HUES48 (cell line): ENCODE measurements around the gene RXFP2.

Source experiments
- H3K27ac ChIP-seq: one replicate; pipeline ENCODE4 v1.7.0; 2013; ENCODE audit warnings: low read depth, low read length, inconsistent platforms
- H3K27me3 ChIP-seq: 2 replicates; pipeline ENCODE4 v1.6.1; 2013; ENCODE audit warnings: mild to moderate bottlenecking, low read length; ENCODE audit not compliant: control insufficient read depth, insufficient read depth
- H3K36me3 ChIP-seq: 2 replicates; pipeline ENCODE4 v1.6.1; 2013; ENCODE audit warnings: low read length; ENCODE audit not compliant: control insufficient read depth, insufficient read depth
- H3K4me1 ChIP-seq: 2 replicates; pipeline ENCODE4 v1.6.1; 2013; ENCODE audit warnings: mild to moderate bottlenecking, low read length; ENCODE audit not compliant: control insufficient read depth, insufficient read depth
- H3K4me3 ChIP-seq: 2 replicates; pipeline ENCODE4 v1.5.1; 2013; ENCODE audit warnings: mild to moderate bottlenecking, low read depth, low read length
- H3K9ac ChIP-seq: 2 replicates; pipeline ENCODE4 v1.6.1; 2013; ENCODE audit warnings: mild to moderate bottlenecking, low read depth, low read length, moderate library complexity
- H3K9me3 ChIP-seq: 2 replicates; pipeline ENCODE4 v1.6.1; 2013; ENCODE audit warnings: low read length; ENCODE audit not compliant: control insufficient read depth, insufficient read depth

The RXFP2 gene

DNA sequence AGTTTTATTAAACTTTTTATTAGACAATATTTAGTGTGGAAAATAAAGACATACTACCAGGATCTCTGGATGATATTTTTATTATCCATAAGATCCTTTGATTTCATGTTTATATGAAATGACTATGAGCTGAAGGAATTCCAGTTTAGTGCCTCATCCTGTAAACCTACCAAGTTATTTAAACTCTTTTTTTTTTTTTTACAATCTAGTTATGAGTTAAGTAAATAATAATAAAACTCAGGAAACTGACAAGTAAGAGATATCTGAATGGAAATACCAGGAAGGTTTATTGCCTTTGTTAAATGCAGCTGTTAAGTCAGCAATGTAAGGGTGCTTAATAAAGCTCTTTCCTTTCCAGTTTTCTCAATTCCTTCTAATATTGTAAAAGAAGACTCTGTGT is 53.9 kb downstream of the RXFP2 start:
- no peak overlapping the region for H3K4me3 ChIP-seq
- no peaks in the 10 kb centered on the region for H3K27me3 ChIP-seq
- no peak overlapping the region for H3K27ac ChIP-seq
- H3K36me3 ChIP-seq, result no peaks in the 10 kb centered on the region
- H3K9me3 ChIP-seq, result no peaks in the 10 kb centered on the region
- no peaks in the 10 kb centered on the region for H3K4me1 ChIP-seq
- H3K9ac ChIP-seq, result no peak overlapping the region

DNA sequence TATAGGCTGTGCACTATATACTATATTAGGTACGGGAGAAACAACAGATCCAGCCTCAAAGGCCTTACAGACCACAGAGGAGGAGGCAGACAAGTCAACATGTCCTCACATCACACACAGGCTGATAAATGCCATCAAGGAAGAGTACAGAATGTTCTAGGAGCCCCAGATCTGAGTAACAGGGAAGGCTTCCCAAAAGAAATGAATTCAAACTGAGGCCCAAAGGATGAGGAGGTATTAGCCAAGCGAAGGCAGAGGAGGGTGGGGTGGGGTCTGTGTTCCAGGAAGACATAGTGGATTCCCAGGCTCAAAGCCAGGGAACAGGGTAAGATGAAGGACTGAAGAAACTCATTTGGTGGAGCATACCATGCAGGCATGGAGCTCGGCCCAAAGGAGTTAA is 55.1 kb downstream of the RXFP2 start:
- no peak overlapping the region for H3K27ac ChIP-seq

DNA sequence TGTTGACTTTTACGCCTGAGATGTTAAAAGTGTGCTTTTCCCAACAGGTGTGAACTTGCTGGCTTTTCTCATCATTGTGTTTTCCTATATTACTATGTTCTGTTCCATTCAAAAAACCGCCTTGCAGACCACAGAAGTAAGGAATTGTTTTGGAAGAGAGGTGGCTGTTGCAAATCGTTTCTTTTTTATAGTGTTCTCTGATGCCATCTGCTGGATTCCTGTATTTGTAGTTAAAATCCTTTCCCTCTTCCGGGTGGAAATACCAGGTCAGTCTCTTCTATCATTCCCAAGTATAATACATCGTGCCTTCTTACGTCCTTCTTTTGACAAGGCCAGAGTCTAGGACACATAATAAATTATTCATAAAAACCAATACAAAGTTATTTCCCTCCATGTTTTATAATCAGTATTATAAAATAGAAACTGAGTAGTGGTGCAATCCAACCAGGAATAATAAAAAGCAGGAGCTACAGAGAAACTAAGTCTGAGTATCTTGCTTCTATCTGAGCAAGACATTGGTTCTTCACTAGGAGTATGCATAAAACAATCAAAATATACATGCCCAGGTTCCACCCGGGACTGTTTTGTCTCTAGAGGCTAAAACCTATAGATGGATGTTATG is 57.9 kb downstream of the RXFP2 start:
- H3K4me1 ChIP-seq, result no peaks in the 10 kb centered on the region
- no peak overlapping the region for H3K27ac ChIP-seq
- H3K9me3 ChIP-seq, result no peaks in the 10 kb centered on the region
- no peaks in the 10 kb centered on the region for H3K36me3 ChIP-seq
- H3K9ac ChIP-seq, result no peak overlapping the region
- H3K27me3 ChIP-seq, result no peaks in the 10 kb centered on the region
- no peak overlapping the region for H3K4me3 ChIP-seq

More for the DNA sequence above, 55.1 kb downstream of the RXFP2 start:
- no peaks in the 10 kb centered on the region for H3K9me3 ChIP-seq
- no peak overlapping the region for H3K4me3 ChIP-seq
- H3K4me1 ChIP-seq, result no peaks in the 10 kb centered on the region
- H3K9ac ChIP-seq, result no peak overlapping the region
- no peaks in the 10 kb centered on the region for H3K36me3 ChIP-seq
- H3K27me3 ChIP-seq, result no peaks in the 10 kb centered on the region

DNA sequence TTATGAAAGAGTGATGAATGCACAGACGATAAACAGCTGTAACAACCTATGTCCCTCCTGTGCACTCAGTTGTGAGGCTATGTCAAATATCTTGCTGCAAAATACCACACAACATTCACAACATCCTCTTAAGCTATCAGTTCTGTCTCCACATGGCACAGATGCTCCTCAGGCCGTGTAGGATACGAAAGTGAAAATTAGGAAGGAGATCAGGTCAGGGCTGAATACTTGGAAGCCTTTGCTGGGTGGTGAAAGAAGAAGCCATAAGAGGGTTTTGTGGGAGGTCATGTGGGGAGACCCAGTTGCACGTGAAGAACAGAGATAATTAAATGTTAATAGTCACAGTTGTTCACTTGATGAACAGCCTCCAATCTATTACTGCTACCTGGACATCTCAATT is 58.9 kb downstream of the RXFP2 start:
- no peaks in the 10 kb centered on the region for H3K9me3 ChIP-seq
- no peaks in the 10 kb centered on the region for H3K27me3 ChIP-seq
- no peak overlapping the region for H3K4me3 ChIP-seq
- H3K9ac ChIP-seq, result no peak overlapping the region
- no peaks in the 10 kb centered on the region for H3K36me3 ChIP-seq
- no peak overlapping the region for H3K27ac ChIP-seq
- H3K4me1 ChIP-seq, result no peaks in the 10 kb centered on the region

DNA sequence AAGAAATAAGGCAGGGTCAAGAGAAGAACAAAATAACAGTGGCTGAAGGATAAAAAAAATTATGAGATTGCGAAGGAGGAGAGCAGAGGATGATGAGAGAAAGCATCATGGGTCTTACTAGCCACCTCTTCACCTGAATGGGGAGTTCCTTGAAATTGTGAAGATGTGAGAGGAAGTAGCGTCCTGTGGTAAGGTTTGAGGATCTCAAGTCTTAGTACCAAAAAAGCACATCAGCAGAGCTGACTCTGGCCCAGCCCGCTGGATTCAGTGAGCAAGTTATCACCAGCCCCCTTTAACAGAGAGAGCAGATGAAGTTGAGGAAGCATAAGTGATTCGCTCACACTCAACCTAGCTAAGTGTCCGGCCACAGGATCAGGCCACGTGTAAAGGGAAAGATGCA is 61.8 kb downstream of the RXFP2 start:
- H3K36me3 ChIP-seq, result no peaks in the 10 kb centered on the region
- H3K9ac ChIP-seq, result no peak overlapping the region
- H3K27ac ChIP-seq, result no peak overlapping the region
- no peaks in the 10 kb centered on the region for H3K4me1 ChIP-seq
- H3K9me3 ChIP-seq, result no peaks in the 10 kb centered on the region
- no peaks in the 10 kb centered on the region for H3K27me3 ChIP-seq
- no peak overlapping the region for H3K4me3 ChIP-seq

DNA sequence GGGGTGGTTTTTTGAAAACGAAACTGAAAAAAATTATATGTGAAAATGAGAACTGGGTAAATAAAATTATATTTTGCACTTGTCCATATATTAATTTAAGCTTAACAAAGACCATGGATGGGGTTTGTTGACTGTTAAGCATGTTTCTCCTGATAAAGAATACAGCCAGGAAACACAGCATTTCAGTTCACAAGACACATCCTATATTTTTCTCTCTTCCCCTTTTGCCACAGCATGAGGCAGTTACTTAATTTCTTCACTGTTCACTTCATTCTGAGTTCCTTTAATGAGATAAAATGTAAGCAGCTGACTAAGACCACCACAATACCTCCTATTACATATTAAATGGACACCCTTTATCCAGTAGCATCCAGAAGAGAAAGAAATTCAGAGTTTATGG is 64.0 kb downstream of the RXFP2 start:
- Histone ChIP-seq H3K27me3 (no peaks in the 10 kb centered on the region), H3K27ac (no peak overlapping the region), H3K36me3 (no peaks in the 10 kb centered on the region), H3K4me3 (no peak overlapping the region), H3K9ac (no peak overlapping the region), H3K4me1 (no peaks in the 10 kb centered on the region), H3K9me3 (no peaks in the 10 kb centered on the region)

DNA sequence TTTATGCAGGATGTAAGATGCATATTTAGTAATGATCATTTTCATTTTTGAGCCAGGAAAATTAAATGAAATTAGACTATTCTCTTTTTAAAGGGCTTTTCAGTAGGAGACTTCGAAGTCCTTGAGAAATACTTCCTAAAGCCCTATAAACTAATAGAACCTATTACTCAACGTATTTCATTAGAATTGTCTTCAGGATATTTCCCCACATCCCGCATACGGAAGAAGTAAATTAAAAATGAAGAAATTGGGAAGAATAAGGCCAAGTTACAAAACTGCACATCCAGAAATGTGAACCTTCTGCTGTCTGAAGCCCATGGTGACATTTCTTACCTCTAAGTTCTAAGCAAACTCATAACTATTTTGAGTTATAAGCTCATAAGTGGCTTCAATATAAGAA is 66.5 kb downstream of the RXFP2 start:
- H3K4me3 ChIP-seq, result no peak overlapping the region
- H3K4me1 ChIP-seq, result no peaks in the 10 kb centered on the region
- no peak overlapping the region for H3K27ac ChIP-seq
- no peak overlapping the region for H3K9ac ChIP-seq
- peaks cover 11% of the 10 kb centered on the region for H3K9me3 ChIP-seq
- no peaks in the 10 kb centered on the region for H3K36me3 ChIP-seq
- H3K27me3 ChIP-seq, result no peaks in the 10 kb centered on the region

DNA sequence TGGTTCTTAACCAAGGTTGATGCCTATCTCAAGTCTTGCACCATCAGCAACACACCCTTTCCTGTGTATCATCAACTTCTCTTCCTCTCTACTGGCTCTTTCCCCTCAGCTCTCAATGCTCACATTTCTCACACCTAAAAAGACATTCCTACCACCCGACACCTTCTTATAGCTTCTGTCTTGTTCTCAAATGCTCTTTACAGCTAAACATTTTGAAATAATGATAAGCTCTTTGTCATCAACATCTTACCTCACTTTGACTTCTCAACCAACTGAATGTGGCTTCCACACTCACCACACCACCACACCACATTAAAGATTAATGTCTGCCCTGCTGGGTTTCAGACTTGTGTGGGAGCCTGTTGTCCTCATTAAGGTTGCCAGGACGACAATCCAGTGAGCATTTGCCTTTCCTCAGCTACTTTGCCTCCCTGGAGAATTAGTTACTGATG is 67.8 kb downstream of the RXFP2 start:
- H3K9ac ChIP-seq, result no peak overlapping the region

DNA sequence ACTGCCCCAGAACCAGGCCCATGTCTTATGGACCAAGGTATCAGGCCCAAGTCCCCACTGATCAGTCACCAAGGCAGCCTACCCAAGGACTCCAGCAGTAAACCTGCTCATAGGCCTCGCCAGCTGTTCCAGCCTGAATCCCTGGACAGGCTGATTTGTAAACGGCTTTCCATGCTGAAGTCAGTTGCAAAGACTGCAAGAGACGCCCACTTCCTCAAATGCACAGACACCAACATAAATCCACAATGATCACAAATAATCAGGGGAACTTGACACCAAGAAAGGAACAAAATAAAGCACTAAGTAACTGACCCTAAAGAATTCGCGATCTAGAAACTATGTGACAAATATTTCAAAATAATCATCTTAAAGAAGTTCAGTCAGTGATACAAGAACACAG is 75.2 kb downstream of the RXFP2 start:
- Histone ChIP-seq H3K27ac (no peak overlapping the region), H3K9me3 (peaks cover 27% of the 10 kb centered on the region), H3K4me1 (no peaks in the 10 kb centered on the region)

More for the DNA sequence above, 67.8 kb downstream of the RXFP2 start:
- no peak overlapping the region for H3K27ac ChIP-seq
- H3K27me3 ChIP-seq, result no peaks in the 10 kb centered on the region
- H3K36me3 ChIP-seq, result no peaks in the 10 kb centered on the region
- peaks cover 18% of the 10 kb centered on the region for H3K9me3 ChIP-seq
- H3K4me3 ChIP-seq, result no peak overlapping the region
- no peaks in the 10 kb centered on the region for H3K4me1 ChIP-seq

DNA sequence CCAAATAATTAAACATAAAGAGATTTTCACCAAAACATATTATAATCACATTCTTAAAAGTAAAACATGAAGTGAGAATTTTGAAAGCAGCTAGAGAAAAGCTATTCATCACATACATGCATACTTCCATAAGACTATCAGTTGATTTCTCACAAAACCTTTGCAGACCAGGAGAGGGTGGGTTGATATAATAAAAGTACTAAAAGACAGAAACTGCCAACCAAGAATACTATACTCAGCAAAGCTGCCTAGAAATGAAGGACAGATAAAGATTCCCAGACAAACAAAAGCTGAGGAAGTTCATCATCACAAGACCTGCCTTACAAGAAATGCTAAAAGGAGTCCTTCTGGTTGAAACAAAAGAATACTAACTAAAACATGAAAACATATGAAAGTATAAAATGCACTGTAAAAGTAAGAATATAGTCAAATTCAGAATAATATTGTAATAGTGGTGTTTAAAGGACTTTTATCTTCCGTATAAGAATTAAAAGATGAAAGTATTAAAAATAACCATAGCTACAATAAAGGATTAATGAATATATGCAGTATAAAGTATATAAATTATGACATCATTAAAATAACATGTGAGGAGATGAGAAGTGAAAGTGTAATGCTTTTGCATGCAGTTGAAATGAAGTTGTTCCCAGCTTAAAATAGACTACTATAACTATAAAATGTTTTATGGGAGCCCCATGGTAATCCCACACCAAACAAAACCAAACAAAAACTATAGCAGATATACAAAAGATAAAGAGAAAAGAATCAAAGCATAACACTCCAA is 76.2 kb downstream of the RXFP2 start:
- H3K36me3 ChIP-seq, result no peaks in the 10 kb centered on the region
- no peak overlapping the region for H3K9ac ChIP-seq
- no peaks in the 10 kb centered on the region for H3K4me1 ChIP-seq
- H3K27ac ChIP-seq, result no peak overlapping the region
- peaks cover 19% of the 10 kb centered on the region for H3K9me3 ChIP-seq
- H3K4me3 ChIP-seq, result no peak overlapping the region
- no peaks in the 10 kb centered on the region for H3K27me3 ChIP-seq

More for the DNA sequence above, 75.2 kb downstream of the RXFP2 start:
- Histone ChIP-seq H3K27me3 (no peaks in the 10 kb centered on the region), H3K36me3 (no peaks in the 10 kb centered on the region), H3K9ac (no peak overlapping the region), H3K4me3 (no peak overlapping the region)

DNA sequence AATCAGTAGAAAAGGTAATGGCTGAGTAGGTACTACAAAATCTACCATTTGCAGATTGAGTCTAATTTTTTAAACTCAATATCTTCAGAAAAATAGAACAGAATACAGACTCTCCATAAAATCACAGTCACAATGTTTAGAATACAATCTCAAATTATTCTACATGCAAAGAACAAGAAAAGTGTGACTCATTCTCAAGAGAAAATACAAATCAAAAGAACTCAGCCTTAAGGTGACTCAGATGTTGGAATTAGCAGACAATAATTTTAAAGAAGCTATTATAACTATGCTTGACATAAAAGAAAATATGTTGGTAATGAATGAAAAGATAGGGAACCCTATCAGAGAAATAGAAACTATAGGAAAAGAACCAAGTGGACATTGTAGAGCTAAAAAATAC is 78.9 kb downstream of the RXFP2 start:
- Histone ChIP-seq H3K4me1 (no peaks in the 10 kb centered on the region), H3K36me3 (no peaks in the 10 kb centered on the region), H3K27ac (no peak overlapping the region), H3K4me3 (no peak overlapping the region), H3K9ac (no peak overlapping the region), H3K9me3 (peaks cover 9% of the 10 kb centered on the region), H3K27me3 (no peaks in the 10 kb centered on the region)
